Natural killer cell (primary cell): Measurements from ENCODE around the gene JAML. TPM values are rescaled to one million over a fixed set of nuclear protein-coding genes. Genes with fewer than 3 reads are reported as not detected.

Experiments
- ATAC-seq, 3 donors: fragments of 150-1000 bp in 2 of 3; fragments of 200-7000 bp in 1 of 3; cut with Tn5 transposase; 1 replicate in 1 of 3; 2 replicates in 2 of 3; pipeline ENCODE4 v1.10.0; 2021; ENCODE audit warnings: mild to moderate bottlenecking in 2 of 3, moderate library complexity in 2 of 3
- DNase-seq, 2 donors: peaks; one replicate each; pipeline versions ENCODE4 v3.0.0 to v3.0.0-alpha.2; 2013 to 2021; ENCODE audit warnings: mixed read lengths in 1 of 2
- H3K27ac ChIP-seq: one replicate; pipeline ENCODE4 v1.5.1; 2013; ENCODE audit warnings: mild to moderate bottlenecking, low read length
- H3K27me3 ChIP-seq: one replicate; pipeline ENCODE4 v1.6.1; 2013; ENCODE audit warnings: low read length; ENCODE audit not compliant: control insufficient read depth, insufficient read depth
- H3K36me3 ChIP-seq: one replicate; pipeline ENCODE4 v1.6.1; 2013; ENCODE audit warnings: low read length; ENCODE audit not compliant: control insufficient read depth, insufficient read depth
- H3K4me1 ChIP-seq: one replicate; pipeline ENCODE4 v1.6.1; 2013; ENCODE audit warnings: low read length; ENCODE audit not compliant: control insufficient read depth, insufficient read depth
- H3K4me3 ChIP-seq: one replicate; pipeline ENCODE4 v1.5.1; 2013; ENCODE audit warnings: low read length
- H3K9me3 ChIP-seq: one replicate; pipeline ENCODE4 v1.6.1; 2013; ENCODE audit warnings: low read length; ENCODE audit not compliant: control insufficient read depth, insufficient read depth
- H3K27ac Mint-ChIP-seq, 2 donors: one replicate each; pipeline ENCODE4 v1.8.0; 2022; ENCODE audit warnings: mild to moderate bottlenecking in 2 of 2, mixed read lengths in 2 of 2, moderate library complexity in 1 of 2
- H3K27me3 Mint-ChIP-seq, 2 donors: one replicate each; pipeline ENCODE4 v1.8.0; 2022; ENCODE audit warnings: low read depth in 2 of 2, mixed read lengths in 2 of 2
- H3K36me3 Mint-ChIP-seq: one replicate; pipeline ENCODE4 v1.8.0; 2022; ENCODE audit warnings: mixed read lengths
- H3K4me1 Mint-ChIP-seq, 2 donors: one replicate each; pipeline ENCODE4 v1.8.0; 2022; ENCODE audit warnings: mixed read lengths in 2 of 2
- H3K4me3 Mint-ChIP-seq: one replicate; pipeline ENCODE4 v1.8.0; 2022; ENCODE audit warnings: mild to moderate bottlenecking, moderate library complexity, mixed read lengths
- H3K9me3 Mint-ChIP-seq, 2 donors: one replicate each; pipeline ENCODE4 v1.8.0; 2022; ENCODE audit warnings: mixed read lengths in 2 of 2
- CTCF ChIP-seq: fragments of 200-600 bp; IDR thresholded peaks from one replicate; pipeline ENCODE4 v1.8.0; 2022; ENCODE audit warnings: antibody characterized with exemption
- WGBS: methylation state at CpG from one replicate; pipeline ENCODE4 v1.1.7; 2013; ENCODE audit warnings: missing lambda C conversion rate; ENCODE audit not compliant: insufficient coverage; 5-methylcytosine and 5-hydroxymethylcytosine counted together
- intact Hi-C: fragments of 100-400 bp; cut with micrococcal nuclease; formaldehyde crosslinking; loops from one replicate; pipeline ENCODE4 v1.14.2; 2022
- total RNA-seq, 4 donors: library from RNA; stranded (reverse); fragments of 120-200 nt in 1 of 4; gene quantifications; one replicate each; pipeline versions ENCODE4 v1.2.3 to v1.2.4, GENCODE V29; 2013 to 2022

The JAML gene
- total RNA-seq, 3 donors from 2014 or later (not counting 1 experiment from before 2014, with no cell fraction given), result 7.1 to 27.8 (median 12.8) TPM

GRCh38 chr11:118155776-118156530, 68.9 kb downstream of the JAML start:
- Histone ChIP-seq H3K27ac (no peak overlapping the region), H3K9me3 (no peaks in the 10 kb centered on the region), H3K4me3 (no peak overlapping the region), H3K27me3 (peaks cover 30% of the 10 kb centered on the region), H3K36me3 (no peaks in the 10 kb centered on the region), H3K4me1 (peaks cover 17% of the 10 kb centered on the region)
- WGBS, result 75% methylated on average over 11 of the region's 11 CpGs
- intact Hi-C loops, result no loop called here
- no peak overlapping the region for H3K27ac Mint-ChIP-seq
- no peak for DNase-seq
- H3K9me3 Mint-ChIP-seq, result no peaks in the 10 kb centered on the region
- H3K4me1 Mint-ChIP-seq, result peaks cover 6 to 18% of the 10 kb centered on the region in 2 donors
- no peak for TF ChIP-seq CTCF
- ATAC-seq, result no peak
- no peak overlapping the region for H3K4me3 Mint-ChIP-seq
- no peaks in the 10 kb centered on the region for H3K36me3 Mint-ChIP-seq
- peaks cover 55 to 69% of the 10 kb centered on the region in 2 donors for H3K27me3 Mint-ChIP-seq

GRCh38 chr11:118154641-118155040, 70.2 kb downstream of the JAML start:
- peaks cover 66 to 77% of the 10 kb centered on the region in 2 donors for H3K27me3 Mint-ChIP-seq
- no peak for TF ChIP-seq CTCF

GRCh38 chr11:118153976-118154375, 70.8 kb downstream of the JAML start:
- no peak for TF ChIP-seq CTCF
- Histone ChIP-seq H3K9me3 (no peaks in the 10 kb centered on the region), H3K27me3 (peaks cover 30% of the 10 kb centered on the region), H3K4me3 (no peak overlapping the region), H3K4me1 (peaks cover 17% of the 10 kb centered on the region), H3K36me3 (no peaks in the 10 kb centered on the region), H3K27ac (no peak overlapping the region)
- WGBS, result 90% methylated on average over 11 of the region's 11 CpGs
- intact Hi-C loops, result no loop called here
- no peak overlapping the region for H3K4me3 Mint-ChIP-seq
- H3K9me3 Mint-ChIP-seq, result no peaks in the 10 kb centered on the region
- DNase-seq (no peak), ATAC-seq (no peak)
- no peak overlapping the region for H3K27ac Mint-ChIP-seq
- H3K27me3 Mint-ChIP-seq, result peaks cover 61 to 74% of the 10 kb centered on the region in 2 donors
- H3K4me1 Mint-ChIP-seq, result peaks cover 6 to 18% of the 10 kb centered on the region in 2 donors
- no peaks in the 10 kb centered on the region for H3K36me3 Mint-ChIP-seq

More at GRCh38 chr11:118154641-118155040, 70.2 kb downstream of the JAML start:
- Mint-ChIP-seq H3K36me3 (no peaks in the 10 kb centered on the region), H3K9me3 (no peaks in the 10 kb centered on the region), H3K4me3 (no peak overlapping the region), H3K4me1 (peaks cover 6 to 18% of the 10 kb centered on the region in 2 donors), H3K27ac (no peak overlapping the region)
- H3K36me3 ChIP-seq, result no peaks in the 10 kb centered on the region
- H3K27ac ChIP-seq, result no peak overlapping the region
- ATAC-seq (no peak), DNase-seq (no peak)
- intact Hi-C loops, result no loop called here
- peaks cover 30% of the 10 kb centered on the region for H3K27me3 ChIP-seq
- 100% methylated on average over 1 of the region's 1 CpG for WGBS
- peaks cover 17% of the 10 kb centered on the region for H3K4me1 ChIP-seq
- H3K4me3 ChIP-seq, result no peak overlapping the region
- no peaks in the 10 kb centered on the region for H3K9me3 ChIP-seq
